Activated CD8-positive, alpha-beta T cell treated with anti-CD3 and anti-CD28 coated beads for 36 hours (primary cell): ENCODE measurements around the gene EIF4G1. TPM values are rescaled to one million over a fixed set of nuclear protein-coding genes. Genes with fewer than 3 reads are reported as not detected.

Experiments
- ATAC-seq: fragments of 200-7000 bp; cut with Tn5 transposase; one replicate; pipeline ENCODE4 v1.10.0; 2021; ENCODE audit warnings: mild to moderate bottlenecking, moderate library complexity
- CTCF ChIA-PET: fragments of 350-600 bp; sonication (Branson Sonifier 250); formaldehyde crosslinking; loops from one replicate; lab custom pipeline; 2021; ENCODE audit warnings: antibody characterized with exemption; lab: Charles Lee
- POLR2A ChIA-PET: fragments of 350-600 bp; sonication (Branson Sonifier 250); formaldehyde crosslinking; loops from one replicate; lab custom pipeline; 2021; ENCODE audit warnings: antibody characterized with exemption; lab: Charles Lee
- DNase-seq: peaks from one replicate; pipeline ENCODE4 v3.0.0-alpha.2; 2020
- H3K27ac Mint-ChIP-seq: one replicate; pipeline ENCODE4 v1.8.0; 2021; ENCODE audit warnings: mild to moderate bottlenecking, mixed read lengths
- H3K27me3 Mint-ChIP-seq: one replicate; pipeline ENCODE4 v1.8.0; 2021; ENCODE audit warnings: mixed read lengths
- H3K36me3 Mint-ChIP-seq: one replicate; pipeline ENCODE4 v1.8.0; 2021; ENCODE audit warnings: low read depth, mixed read lengths
- H3K4me1 Mint-ChIP-seq: one replicate; pipeline ENCODE4 v1.8.0; 2021; ENCODE audit warnings: low read depth, mixed read lengths
- H3K4me3 Mint-ChIP-seq: one replicate; pipeline ENCODE4 v1.8.0; 2021; ENCODE audit warnings: mild to moderate bottlenecking, moderate library complexity, mixed read lengths
- H3K9me3 Mint-ChIP-seq: one replicate; pipeline ENCODE4 v1.8.0; 2021; ENCODE audit warnings: mixed read lengths
- CTCF ChIP-seq: fragments of 200-600 bp; IDR thresholded peaks from one replicate; pipeline ENCODE4 v1.8.0; 2022; ENCODE audit warnings: antibody characterized with exemption, mild to moderate bottlenecking
- intact Hi-C: fragments of 100-400 bp; cut with micrococcal nuclease; formaldehyde crosslinking; loops from one replicate; pipeline ENCODE4 v1.10.0; 2022
- total RNA-seq, 2 experiments: library from RNA; stranded (reverse); gene quantifications; one replicate each; pipeline ENCODE4 v1.2.3, GENCODE V29; 2021

The EIF4G1 gene
- total RNA-seq, 2 experiments from 2014 or later: 429 to 437 TPM

- TF ChIP-seq CTCF: peak; percentile 76
- Mint-ChIP-seq H3K27ac (peak overlapping the region; percentile 11), H3K27me3 (no peaks in the 10 kb centered on the region), H3K4me1 (peaks cover 4% of the 10 kb centered on the region), H3K9me3 (no peaks in the 10 kb centered on the region), H3K36me3 (no peaks in the 10 kb centered on the region), H3K4me3 (no peak overlapping the region)
- ATAC-seq (peak; percentile 89), DNase-seq (peak; percentile 82)
- intact Hi-C loops: no loop called here
- ChIA-PET CTCF (interaction anchor here (0.6 to 3.1 kb wide), 20 partner anchors 9 to 196 kb away, joined by 3 to 25 read pairs (median 4); partner anchors contain the start of gene FAM131A), POLR2A (interaction anchor here (0.8 to 2.0 kb wide), 5 partner anchors 16 to 159 kb away, joined by 3 to 8 read pairs (median 4); partner anchors contain the start of gene FAM131A)
Measured at GRCh38 chr3:184354121-184354728, 39.8 kb downstream of the EIF4G1 start.

- POLR2A ChIA-PET: interaction anchor here (0.6 to 2.0 kb wide), 3 partner anchors 16 to 1045 kb away, joined by 3 to 8 read pairs (median 4); no protein-coding TSS in a partner anchor
- no peak for TF ChIP-seq CTCF
- ATAC-seq (no peak), DNase-seq (no peak)
- no peak overlapping the region for H3K27ac Mint-ChIP-seq
- H3K9me3 Mint-ChIP-seq: no peaks in the 10 kb centered on the region
- intact Hi-C loops: no loop called here
- CTCF ChIA-PET: interaction anchor here (0.9 to 3.1 kb wide), 9 partner anchors 9 to 202 kb away, joined by 3 to 25 read pairs (median 6); partner anchors contain the start of gene FAM131A
- no peak overlapping the region for H3K4me3 Mint-ChIP-seq
- peaks cover 4% of the 10 kb centered on the region for H3K4me1 Mint-ChIP-seq
- H3K36me3 Mint-ChIP-seq: no peaks in the 10 kb centered on the region
- H3K27me3 Mint-ChIP-seq: no peaks in the 10 kb centered on the region
Measured at GRCh38 chr3:184354754-184355153, 40.3 kb downstream of the EIF4G1 start.

- Mint-ChIP-seq H3K36me3 (no peaks in the 10 kb centered on the region), H3K27ac (no peak overlapping the region), H3K9me3 (no peaks in the 10 kb centered on the region), H3K4me3 (no peak overlapping the region), H3K4me1 (peaks cover 10% of the 10 kb centered on the region), H3K27me3 (no peaks in the 10 kb centered on the region)
- DNase-seq (no peak), ATAC-seq (no peak)
- no peak for TF ChIP-seq CTCF
- ChIA-PET POLR2A (interaction anchor here (0.6 to 1.2 kb wide), 2 partner anchors 28 to 1044 kb away, joined by 3 to 4 read pairs; no protein-coding TSS in a partner anchor), CTCF (interaction anchor here (0.8 to 3.1 kb wide), 9 partner anchors 10 to 201 kb away, joined by 3 to 25 read pairs (median 6); partner anchors contain the start of gene FAM131A)
- intact Hi-C loops: no loop called here
Measured at GRCh38 chr3:184355261-184356040, 41.0 kb downstream of the EIF4G1 start.

GRCh38 chr3:184357248-184358123, 43.1 kb downstream of the EIF4G1 start:
- no peak for TF ChIP-seq CTCF
- Mint-ChIP-seq H3K4me3 (no peak overlapping the region), H3K9me3 (no peaks in the 10 kb centered on the region), H3K4me1 (peaks cover 14% of the 10 kb centered on the region), H3K36me3 (no peaks in the 10 kb centered on the region), H3K27me3 (no peaks in the 10 kb centered on the region), H3K27ac (no peak overlapping the region)
- intact Hi-C loops: no loop called here
- no peak for DNase-seq
- POLR2A ChIA-PET: interaction anchor here (1.7 kb wide), 1 partner anchor 22 kb away, joined by 3 read pairs; no protein-coding TSS in a partner anchor
- CTCF ChIA-PET: no interaction called here
- ATAC-seq: no peak
